NB4 (cell line): ENCODE data around the gene LARP4B.

Experiments
- DNase-seq: peaks from one replicate; pipeline ENCODE4 v3.0.0; 2010; ENCODE audit warnings: low read depth
- H3K4me3 ChIP-seq: one replicate; pipeline ENCODE4 v1.5.1; 2011; ENCODE audit warnings: mild to moderate bottlenecking, low read depth, low read length, moderate library complexity
- MYC ChIP-seq: IDR thresholded peaks from 2 replicates; pipeline ENCODE4 v1.6.1; 2011; ENCODE audit warnings: low read depth, low read length
- POLR2A ChIP-seq: IDR thresholded peaks from 2 replicates; pipeline ENCODE4 v1.6.1; 2011; ENCODE audit warnings: mild to moderate bottlenecking; ENCODE audit not compliant: insufficient read length; ENCODE audit errors: extremely low read depth
- TF ChIP-seq, protein P1 (sequence below): IDR thresholded peaks from 2 replicates; pipeline ENCODE4 v1.6.1; 2011; ENCODE audit warnings: low read depth, low read length
- TF ChIP-seq, protein P2 (sequence below): IDR thresholded peaks from one replicate; pipeline ENCODE4 v1.5.1; 2012; ENCODE audit warnings: low read depth, low read length

The LARP4B gene

DNA sequence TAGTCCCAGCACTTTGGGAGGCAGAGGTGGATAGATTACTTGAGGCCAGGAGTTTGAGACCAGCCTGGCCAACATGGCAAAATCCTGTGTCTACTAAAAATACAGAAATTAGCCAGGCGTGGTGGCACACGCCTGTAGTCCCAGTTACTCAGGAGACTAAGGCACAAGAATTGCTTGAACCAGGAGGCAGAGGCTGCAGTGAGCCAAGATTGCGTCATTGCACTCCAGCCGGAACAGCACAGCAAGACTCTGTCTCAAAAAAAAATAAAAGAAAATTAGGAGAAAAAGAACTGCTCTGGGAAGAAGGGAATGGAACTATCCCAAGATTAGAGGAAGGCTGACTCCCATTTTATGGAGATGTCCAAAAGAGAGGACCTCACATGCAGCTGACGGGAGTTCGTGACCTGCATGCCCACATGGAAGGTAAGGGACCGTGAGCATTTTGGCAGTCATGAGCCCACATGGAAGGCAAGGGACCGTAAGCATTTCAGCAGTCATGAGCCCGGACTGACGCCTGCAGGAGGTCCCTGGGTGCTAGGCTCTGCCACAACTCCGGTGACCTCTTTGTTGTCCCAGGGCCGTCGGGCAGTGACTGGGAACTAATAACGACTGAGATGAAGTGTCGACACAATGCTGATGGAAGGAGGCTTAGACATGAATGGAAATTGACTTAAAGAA is 38.1 kb upstream of the LARP4B start:
- TF ChIP-seq MYC (no peak), POLR2A (no peak)
- TF ChIP-seq, protein P1, sequence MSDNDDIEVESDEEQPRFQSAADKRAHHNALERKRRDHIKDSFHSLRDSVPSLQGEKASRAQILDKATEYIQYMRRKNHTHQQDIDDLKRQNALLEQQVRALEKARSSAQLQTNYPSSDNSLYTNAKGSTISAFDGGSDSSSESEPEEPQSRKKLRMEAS = no peak
- TF ChIP-seq, protein P2, sequence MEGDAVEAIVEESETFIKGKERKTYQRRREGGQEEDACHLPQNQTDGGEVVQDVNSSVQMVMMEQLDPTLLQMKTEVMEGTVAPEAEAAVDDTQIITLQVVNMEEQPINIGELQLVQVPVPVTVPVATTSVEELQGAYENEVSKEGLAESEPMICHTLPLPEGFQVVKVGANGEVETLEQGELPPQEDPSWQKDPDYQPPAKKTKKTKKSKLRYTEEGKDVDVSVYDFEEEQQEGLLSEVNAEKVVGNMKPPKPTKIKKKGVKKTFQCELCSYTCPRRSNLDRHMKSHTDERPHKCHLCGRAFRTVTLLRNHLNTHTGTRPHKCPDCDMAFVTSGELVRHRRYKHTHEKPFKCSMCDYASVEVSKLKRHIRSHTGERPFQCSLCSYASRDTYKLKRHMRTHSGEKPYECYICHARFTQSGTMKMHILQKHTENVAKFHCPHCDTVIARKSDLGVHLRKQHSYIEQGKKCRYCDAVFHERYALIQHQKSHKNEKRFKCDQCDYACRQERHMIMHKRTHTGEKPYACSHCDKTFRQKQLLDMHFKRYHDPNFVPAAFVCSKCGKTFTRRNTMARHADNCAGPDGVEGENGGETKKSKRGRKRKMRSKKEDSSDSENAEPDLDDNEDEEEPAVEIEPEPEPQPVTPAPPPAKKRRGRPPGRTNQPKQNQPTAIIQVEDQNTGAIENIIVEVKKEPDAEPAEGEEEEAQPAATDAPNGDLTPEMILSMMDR = no peak
- no peak overlapping the region for H3K4me3 ChIP-seq
- no peak for DNase-seq

DNA sequence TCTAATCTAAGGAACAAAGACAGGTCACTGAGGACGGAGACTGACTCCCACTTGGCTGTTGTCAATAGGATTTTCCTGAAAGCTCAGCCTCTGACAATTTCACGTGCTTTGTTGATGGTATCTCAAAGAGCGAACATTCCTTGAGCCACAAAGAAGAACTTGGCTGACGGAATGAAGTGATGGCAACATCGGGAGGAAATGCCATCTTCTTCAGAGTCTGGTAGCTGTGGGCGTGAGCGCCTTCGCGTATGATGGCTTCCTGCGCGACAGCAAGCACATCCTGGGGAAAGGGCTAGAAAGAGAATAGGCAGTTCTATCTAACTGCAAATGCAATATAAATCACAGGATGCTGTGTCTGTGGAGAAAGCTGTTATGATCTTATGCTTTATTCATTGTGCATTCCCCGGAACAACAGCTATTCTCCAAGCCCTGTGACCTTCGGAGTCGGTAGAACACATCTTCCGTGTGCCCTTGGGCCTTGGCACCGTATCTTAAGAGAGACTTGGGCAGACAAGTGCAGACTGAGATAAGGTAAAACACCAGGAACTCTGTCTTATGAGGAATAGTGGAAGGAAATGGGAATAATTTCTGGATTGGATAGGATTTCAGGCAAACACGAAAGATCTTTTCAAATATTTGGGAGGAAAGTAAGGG is 37.2 kb upstream of the LARP4B start:
- TF ChIP-seq, protein P2 = no peak
- TF ChIP-seq MYC (no peak), POLR2A (no peak)
- TF ChIP-seq, protein P1 = no peak
- DNase-seq = no peak
- no peak overlapping the region for H3K4me3 ChIP-seq

DNA sequence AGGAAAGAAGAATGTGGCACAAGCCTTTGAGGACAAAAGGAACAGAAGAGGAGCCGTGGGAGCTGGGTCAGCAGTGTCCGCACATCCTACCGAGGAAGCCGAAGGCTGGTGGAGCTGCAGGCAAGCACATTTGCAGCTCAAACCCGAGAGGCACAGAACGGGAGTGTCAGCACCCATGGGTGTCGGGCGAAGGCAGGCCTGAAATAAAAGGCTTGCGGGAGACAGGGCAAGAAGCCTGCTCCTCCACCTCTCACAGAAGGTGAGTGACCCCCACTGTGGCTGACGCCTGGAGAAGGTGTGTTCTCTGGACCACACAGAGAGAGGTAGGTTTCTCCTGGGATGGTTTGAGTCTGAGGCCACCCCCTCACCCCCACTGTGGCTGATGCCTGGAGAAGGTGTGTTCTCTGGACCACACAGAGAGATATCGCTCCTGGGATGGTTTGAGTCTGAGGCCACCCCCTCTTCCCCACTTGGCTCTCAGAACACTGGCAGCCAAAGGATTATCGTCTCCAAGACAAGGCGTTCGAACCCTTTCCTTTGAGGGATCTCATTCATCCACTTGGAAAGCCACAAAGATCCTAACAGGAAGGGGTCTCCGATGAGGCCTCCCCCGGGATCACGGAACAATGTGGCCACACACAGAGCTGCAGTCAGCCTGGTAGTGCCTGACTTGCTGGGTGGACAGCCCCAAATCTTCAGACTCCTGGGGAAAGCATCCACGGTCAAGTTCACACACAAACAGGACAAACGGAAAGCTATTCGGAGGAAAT is 35.1 kb upstream of the LARP4B start:
- no peak for DNase-seq
- H3K4me3 ChIP-seq = no peak overlapping the region
- TF ChIP-seq, protein P2 = no peak
- TF ChIP-seq POLR2A (no peak), MYC (no peak)
- TF ChIP-seq, protein P1 = no peak

DNA sequence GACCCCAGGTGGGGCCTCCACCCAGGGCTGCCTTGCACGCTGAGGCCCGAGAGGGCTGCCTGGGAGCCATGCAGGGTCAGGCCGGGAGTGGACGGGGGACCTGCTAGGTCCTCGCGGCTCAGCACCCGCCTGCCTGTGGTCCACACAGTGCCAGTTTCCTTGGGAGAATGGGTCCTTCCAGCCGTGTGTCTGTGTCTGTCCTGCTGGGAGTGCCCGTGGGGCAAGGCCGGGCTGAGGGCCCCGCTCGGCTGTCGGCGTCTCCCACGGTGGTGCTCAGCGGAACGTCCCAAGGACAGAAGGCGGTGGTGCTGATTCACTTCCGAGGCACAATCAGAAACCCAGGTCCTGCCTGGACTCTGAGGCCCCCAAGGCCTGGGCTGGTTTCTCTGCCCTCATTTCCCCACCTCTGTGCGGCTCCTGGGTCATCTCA is 33.5 kb upstream of the LARP4B start:
- H3K4me3 ChIP-seq = no peak overlapping the region
- DNase-seq = no peak
- TF ChIP-seq, protein P1 = no peak
- TF ChIP-seq POLR2A = no peak
- no peak for TF ChIP-seq MYC
- TF ChIP-seq, protein P2 = no peak

DNA sequence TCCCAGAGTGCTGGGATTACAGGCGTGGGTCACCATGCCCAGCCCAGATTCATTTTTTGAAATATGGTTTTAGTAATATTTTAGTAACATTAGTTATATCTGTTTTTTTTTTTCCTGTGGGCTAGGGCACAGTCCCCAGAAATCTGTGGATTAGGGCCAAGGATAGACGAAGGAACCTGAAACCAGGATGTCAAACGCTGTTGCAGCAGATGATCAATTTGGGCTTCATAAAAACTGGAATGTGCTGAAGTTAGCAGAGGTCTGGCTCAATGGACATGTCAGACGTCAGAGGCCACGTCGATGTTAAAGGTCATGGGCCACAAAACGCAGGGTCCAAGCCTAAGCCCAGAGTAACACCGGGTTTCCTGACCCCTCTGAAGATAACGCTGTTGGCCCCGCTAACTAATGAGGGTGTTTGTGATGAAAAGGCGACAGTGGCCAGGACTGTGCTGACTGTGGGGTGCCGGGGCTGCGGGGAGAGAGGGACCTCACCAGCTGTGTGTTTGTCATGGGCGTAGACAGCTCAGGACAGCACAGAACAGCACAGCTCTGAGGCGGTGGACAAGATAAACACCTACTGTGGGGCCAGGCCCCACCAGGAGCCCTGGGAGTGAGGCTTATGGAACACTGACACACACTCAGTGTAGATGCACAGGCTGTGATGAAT is 32.9 kb upstream of the LARP4B start:
- no peak overlapping the region for H3K4me3 ChIP-seq
- TF ChIP-seq, protein P2 = no peak
- TF ChIP-seq, protein P1 = no peak
- TF ChIP-seq MYC = no peak
- no peak for TF ChIP-seq POLR2A
- DNase-seq = no peak
